Liver (tissue), 3 donors: ENCODE data around the gene SLC8A1.

Experiments
- EGR1 ChIP-seq, 2 donors: IDR thresholded peaks; 2 replicates each; pipeline ENCODE4 v1.6.1; 2016 to 2018; ENCODE audit warnings: antibody characterized with exemption in 2 of 2, low read depth in 2 of 2
- TF ChIP-seq, protein P1 (sequence below): fragments of 150-350 bp; IDR thresholded peaks from 2 replicates; pipeline ENCODE4 v1.5.1; 2017; ENCODE audit warnings: improper control_type of control experiment, low read depth, low read length; ENCODE audit not compliant: missing input control
- TF ChIP-seq, protein P2 (sequence below): IDR thresholded peaks from 2 replicates; pipeline ENCODE4 v1.6.1; 2016; ENCODE audit warnings: antibody characterized with exemption, mild to moderate bottlenecking
- donor health status: healthy.
- donor health status: healthy.

DNA sequence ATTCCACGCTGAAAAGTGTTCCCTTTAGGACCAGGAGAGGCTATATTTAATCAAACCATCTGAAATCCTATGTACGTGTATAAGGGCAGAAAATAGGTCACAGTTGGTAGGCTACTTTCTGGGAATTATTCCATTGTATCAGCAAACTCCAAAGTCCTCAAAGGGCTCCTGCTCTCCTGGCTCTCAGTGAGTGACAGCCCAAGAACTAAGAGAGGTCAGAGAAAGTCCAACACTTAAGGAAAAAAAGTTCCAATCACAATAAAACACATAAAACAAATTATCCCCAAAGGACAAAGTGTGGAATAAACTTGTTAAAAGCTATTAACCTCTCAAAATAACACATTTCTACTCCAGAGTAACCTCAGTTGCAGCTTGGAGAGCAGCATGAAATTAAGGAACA lies 183.3 kb downstream of the SLC8A1 start:
- TF ChIP-seq, protein P1, sequence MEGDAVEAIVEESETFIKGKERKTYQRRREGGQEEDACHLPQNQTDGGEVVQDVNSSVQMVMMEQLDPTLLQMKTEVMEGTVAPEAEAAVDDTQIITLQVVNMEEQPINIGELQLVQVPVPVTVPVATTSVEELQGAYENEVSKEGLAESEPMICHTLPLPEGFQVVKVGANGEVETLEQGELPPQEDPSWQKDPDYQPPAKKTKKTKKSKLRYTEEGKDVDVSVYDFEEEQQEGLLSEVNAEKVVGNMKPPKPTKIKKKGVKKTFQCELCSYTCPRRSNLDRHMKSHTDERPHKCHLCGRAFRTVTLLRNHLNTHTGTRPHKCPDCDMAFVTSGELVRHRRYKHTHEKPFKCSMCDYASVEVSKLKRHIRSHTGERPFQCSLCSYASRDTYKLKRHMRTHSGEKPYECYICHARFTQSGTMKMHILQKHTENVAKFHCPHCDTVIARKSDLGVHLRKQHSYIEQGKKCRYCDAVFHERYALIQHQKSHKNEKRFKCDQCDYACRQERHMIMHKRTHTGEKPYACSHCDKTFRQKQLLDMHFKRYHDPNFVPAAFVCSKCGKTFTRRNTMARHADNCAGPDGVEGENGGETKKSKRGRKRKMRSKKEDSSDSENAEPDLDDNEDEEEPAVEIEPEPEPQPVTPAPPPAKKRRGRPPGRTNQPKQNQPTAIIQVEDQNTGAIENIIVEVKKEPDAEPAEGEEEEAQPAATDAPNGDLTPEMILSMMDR, result no peak
- TF ChIP-seq, protein P2, sequence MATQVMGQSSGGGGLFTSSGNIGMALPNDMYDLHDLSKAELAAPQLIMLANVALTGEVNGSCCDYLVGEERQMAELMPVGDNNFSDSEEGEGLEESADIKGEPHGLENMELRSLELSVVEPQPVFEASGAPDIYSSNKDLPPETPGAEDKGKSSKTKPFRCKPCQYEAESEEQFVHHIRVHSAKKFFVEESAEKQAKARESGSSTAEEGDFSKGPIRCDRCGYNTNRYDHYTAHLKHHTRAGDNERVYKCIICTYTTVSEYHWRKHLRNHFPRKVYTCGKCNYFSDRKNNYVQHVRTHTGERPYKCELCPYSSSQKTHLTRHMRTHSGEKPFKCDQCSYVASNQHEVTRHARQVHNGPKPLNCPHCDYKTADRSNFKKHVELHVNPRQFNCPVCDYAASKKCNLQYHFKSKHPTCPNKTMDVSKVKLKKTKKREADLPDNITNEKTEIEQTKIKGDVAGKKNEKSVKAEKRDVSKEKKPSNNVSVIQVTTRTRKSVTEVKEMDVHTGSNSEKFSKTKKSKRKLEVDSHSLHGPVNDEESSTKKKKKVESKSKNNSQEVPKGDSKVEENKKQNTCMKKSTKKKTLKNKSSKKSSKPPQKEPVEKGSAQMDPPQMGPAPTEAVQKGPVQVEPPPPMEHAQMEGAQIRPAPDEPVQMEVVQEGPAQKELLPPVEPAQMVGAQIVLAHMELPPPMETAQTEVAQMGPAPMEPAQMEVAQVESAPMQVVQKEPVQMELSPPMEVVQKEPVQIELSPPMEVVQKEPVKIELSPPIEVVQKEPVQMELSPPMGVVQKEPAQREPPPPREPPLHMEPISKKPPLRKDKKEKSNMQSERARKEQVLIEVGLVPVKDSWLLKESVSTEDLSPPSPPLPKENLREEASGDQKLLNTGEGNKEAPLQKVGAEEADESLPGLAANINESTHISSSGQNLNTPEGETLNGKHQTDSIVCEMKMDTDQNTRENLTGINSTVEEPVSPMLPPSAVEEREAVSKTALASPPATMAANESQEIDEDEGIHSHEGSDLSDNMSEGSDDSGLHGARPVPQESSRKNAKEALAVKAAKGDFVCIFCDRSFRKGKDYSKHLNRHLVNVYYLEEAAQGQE, result no peak
- TF ChIP-seq EGR1 (IDR thresholded peaks at IDR 0.05; ENCODE audit: low read depth in 2 of 2), result no peak
